Chondrocyte (in vitro differentiated cells): ENCODE results near the gene GPR17. TPM values are rescaled to one million over a fixed set of nuclear protein-coding genes. Genes with fewer than 3 reads are reported as not detected.

ENCODE experiments used
- DNase-seq: peaks from one replicate; pipeline ENCODE4 v3.0.0; 2021; ENCODE audit warnings: mixed read lengths, low spot score
- H3K27ac Mint-ChIP-seq: one replicate; pipeline ENCODE4 v1.8.0; 2021; ENCODE audit warnings: mild to moderate bottlenecking, moderate library complexity, mixed read lengths; ENCODE audit not compliant: unreplicated experiment
- H3K27me3 Mint-ChIP-seq: 2 replicates; pipeline ENCODE4 v1.8.0; 2021; ENCODE audit warnings: low read depth, mixed read lengths
- H3K36me3 Mint-ChIP-seq: 2 replicates; pipeline ENCODE4 v1.8.0; 2021; ENCODE audit warnings: low read depth, mixed read lengths
- H3K4me1 Mint-ChIP-seq: 2 replicates; pipeline ENCODE4 v1.8.0; 2021; ENCODE audit warnings: low read depth, mild to moderate bottlenecking, mixed read lengths
- H3K4me3 Mint-ChIP-seq: one replicate; pipeline ENCODE4 v1.8.0; 2021; ENCODE audit warnings: mild to moderate bottlenecking, moderate library complexity, mixed read lengths; ENCODE audit not compliant: unreplicated experiment
- H3K9me3 Mint-ChIP-seq: 2 replicates; pipeline ENCODE4 v1.8.0; 2021; ENCODE audit warnings: low read depth, mixed read lengths
- total RNA-seq: library from RNA; stranded (reverse); gene quantifications from 3 replicates; pipeline ENCODE4 v1.2.1, GENCODE V29; 2021
- TF ChIP-seq, protein P1 (sequence below): fragments of 200-600 bp; sonication (generic); IDR thresholded peaks from 2 replicates; pipeline ENCODE4 v1.5.0; 2021; ENCODE audit warnings: antibody characterized with exemption, mild to moderate bottlenecking, moderate library complexity

The GPR17 gene
- total RNA-seq, 1 donor from 2014 or later, result not detected

DNA sequence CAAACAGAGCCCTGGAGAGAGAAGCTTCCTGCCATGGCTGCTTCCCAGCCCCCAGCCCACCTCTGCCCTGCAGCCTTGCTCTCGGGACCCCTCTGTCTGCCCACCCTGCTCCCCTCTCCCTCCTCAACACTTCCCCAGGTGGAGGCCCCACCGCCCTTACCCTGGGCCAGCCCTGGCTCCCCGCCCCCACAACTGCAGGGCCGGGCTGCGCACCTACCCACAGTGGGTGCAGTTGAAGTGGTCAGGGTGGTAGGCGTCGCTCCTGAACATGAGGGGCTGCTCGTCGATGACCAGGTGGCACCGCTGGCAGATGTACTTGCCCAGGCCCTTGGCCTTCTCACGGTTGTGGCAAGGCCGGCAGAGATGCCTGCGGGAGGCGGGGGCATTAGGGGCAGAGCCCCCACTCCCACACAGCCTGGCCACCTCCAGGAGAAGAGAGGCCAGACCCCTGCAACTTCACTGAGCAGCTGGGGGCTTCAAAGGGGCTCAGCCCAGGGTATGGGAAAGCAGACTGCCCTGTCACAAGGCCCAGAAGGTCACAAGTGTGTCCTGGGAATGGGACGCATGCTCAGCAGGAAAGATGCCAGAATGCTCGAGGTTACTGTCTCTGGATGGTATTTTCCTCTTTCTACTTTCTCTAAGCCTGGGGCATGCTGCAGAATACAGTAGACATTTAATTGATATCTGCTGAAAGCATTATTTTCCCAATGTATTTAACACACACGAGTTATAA, 3.1 kb upstream of the GPR17 start:
- Mint-ChIP-seq H3K9me3 (no peaks in the 10 kb centered on the region), H3K27ac (peak overlapping the region; percentile 36), H3K27me3 (no peaks in the 10 kb centered on the region), H3K36me3 (peaks cover 3% of the 10 kb centered on the region), H3K4me3 (no peak overlapping the region), H3K4me1 (peaks cover 39% of the 10 kb centered on the region)
- DNase-seq, result no peak
- TF ChIP-seq, protein P1, sequence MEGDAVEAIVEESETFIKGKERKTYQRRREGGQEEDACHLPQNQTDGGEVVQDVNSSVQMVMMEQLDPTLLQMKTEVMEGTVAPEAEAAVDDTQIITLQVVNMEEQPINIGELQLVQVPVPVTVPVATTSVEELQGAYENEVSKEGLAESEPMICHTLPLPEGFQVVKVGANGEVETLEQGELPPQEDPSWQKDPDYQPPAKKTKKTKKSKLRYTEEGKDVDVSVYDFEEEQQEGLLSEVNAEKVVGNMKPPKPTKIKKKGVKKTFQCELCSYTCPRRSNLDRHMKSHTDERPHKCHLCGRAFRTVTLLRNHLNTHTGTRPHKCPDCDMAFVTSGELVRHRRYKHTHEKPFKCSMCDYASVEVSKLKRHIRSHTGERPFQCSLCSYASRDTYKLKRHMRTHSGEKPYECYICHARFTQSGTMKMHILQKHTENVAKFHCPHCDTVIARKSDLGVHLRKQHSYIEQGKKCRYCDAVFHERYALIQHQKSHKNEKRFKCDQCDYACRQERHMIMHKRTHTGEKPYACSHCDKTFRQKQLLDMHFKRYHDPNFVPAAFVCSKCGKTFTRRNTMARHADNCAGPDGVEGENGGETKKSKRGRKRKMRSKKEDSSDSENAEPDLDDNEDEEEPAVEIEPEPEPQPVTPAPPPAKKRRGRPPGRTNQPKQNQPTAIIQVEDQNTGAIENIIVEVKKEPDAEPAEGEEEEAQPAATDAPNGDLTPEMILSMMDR, result no peak

DNA sequence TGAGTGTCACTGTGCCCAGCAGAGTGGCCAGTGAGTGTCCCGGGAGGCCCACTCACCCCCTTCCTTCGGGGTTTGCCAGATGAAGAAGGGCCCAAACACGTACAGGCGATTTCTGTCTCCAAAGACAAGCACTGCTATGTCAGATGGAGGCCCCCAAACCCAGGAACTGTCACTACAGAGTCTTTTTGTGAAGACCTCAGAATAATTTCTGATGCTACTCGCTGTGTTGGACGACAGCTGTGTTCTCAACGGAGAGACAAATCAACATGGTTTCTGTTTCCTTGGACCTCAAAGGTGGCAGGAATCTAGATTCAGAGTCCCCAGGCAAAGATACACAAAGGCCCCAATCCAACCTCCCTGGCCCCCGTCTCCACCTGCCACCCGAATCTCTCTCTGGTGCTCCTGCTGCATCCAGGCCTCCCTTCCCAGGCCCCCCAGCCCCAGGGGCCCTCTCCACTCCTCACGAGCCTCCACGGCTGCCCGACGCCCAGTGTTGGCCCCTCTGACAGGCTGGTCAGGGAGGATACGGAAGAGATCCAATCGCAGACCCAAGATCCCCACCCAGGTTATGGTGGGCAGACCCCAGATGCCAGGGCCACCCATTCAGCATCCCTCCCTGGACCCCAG, 2.4 kb upstream of the GPR17 start:
- Mint-ChIP-seq H3K27ac (peak overlapping the region; percentile 41), H3K4me3 (no peak overlapping the region)

DNA sequence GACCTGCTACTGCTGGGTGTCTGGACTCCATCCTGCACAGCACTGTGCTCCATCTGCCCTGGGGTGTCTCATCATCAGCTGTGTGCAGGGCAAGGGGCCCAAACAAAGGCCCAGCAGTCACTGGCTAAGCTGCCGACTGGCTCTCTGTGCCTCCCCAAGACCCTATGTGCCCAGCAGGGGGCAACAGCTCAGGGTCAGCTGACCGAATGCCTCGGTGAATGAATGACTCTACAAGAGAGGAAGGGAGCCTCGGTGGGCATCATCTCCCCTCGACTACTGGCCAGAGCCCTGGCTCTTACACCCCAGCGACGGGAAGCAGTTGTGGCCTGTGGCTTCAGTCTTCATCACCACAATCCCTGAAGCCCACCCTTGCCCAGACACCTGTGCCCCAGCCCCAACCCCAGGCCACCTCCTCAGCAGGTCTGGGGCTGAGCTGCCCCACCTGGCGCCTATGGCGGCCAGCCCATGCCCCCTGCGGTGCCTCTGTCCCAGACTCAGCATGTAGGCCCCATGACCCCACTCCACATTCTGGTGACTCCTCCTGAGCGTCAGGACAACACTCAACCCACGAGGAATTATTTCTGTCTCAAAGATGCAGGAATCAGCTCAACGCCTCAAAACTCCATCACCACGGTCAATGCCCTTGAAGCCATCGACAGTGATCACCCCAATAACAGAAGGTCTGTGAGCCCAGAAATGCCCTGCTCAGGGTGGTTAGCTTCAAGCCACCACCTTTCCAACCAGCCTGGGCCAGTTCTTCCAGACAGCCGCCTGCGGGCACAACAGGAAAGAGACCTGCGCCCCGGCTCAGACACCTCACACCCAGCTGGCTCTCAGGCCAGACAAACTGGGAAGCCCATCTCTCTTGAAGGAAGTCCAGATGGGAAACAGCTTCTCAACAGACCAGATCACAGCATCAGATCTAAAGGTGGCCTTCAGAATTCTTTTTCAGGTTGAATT, 1.6 kb upstream of the GPR17 start:
- DNase-seq, result no peak
- TF ChIP-seq, protein P1, result peak; percentile 53
- Mint-ChIP-seq H3K9me3 (no peaks in the 10 kb centered on the region), H3K27ac (peak overlapping the region; percentile 41), H3K4me3 (no peak overlapping the region), H3K4me1 (peaks cover 36% of the 10 kb centered on the region), H3K36me3 (peaks cover 3% of the 10 kb centered on the region), H3K27me3 (no peaks in the 10 kb centered on the region)

More for the DNA sequence above, 2.4 kb upstream of the GPR17 start:
- Mint-ChIP-seq H3K27me3 (no peaks in the 10 kb centered on the region), H3K4me1 (peaks cover 38% of the 10 kb centered on the region), H3K36me3 (peaks cover 4% of the 10 kb centered on the region), H3K9me3 (no peaks in the 10 kb centered on the region)
- TF ChIP-seq, protein P1, result no peak
- DNase-seq, result no peak

DNA sequence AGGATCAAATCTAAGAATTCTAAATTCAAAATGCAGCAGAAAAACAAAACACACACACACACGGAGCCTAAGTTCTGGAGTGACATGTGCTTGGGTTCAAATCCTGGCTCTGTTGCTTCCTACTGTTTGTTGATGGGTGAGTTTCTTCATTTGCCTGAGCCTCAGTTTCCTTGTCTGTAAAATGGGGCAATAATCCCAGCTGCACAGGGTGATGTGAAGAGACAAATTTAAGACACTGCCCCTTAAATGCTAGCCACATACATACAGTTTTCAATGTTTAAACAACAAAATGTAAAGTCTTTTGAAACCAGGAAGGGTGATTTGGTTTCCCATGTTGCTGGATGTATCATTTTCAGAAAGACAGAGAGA, 943 bp upstream of the GPR17 start:
- Mint-ChIP-seq H3K27ac (no peak overlapping the region), H3K36me3 (peaks cover 5% of the 10 kb centered on the region), H3K9me3 (no peaks in the 10 kb centered on the region), H3K4me3 (no peak overlapping the region), H3K4me1 (peaks cover 41% of the 10 kb centered on the region), H3K27me3 (no peaks in the 10 kb centered on the region)
- DNase-seq, result no peak
- TF ChIP-seq, protein P1, result no peak
